ENCODE measurements around the gene TMEM168.

The TMEM168 gene

DNA sequence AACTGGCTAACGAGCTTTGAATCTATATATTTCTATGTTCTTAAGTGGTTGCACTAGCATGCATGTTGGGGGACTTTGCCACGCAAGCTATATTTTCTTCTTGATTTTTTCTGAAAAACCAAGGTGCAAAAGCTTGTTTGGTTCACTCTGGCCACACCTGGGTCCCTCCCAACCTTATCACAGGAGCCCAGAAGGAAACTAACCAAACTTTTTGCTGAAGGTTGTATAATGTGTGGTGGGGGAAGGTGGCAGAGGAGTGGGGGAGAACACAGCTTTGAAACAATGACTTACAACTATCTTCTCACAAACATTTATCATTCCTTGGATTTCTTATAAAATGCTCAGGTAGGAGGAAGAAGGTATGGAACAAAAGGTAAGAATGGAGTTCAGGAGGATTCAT lies 75.3 kb downstream of the TMEM168 start:
- DNase-seq = no peak

Data from inflammatory macrophage (primary cell).